Measurements from ENCODE around the gene FOXRED1.

FOXRED1 gene

DNA sequence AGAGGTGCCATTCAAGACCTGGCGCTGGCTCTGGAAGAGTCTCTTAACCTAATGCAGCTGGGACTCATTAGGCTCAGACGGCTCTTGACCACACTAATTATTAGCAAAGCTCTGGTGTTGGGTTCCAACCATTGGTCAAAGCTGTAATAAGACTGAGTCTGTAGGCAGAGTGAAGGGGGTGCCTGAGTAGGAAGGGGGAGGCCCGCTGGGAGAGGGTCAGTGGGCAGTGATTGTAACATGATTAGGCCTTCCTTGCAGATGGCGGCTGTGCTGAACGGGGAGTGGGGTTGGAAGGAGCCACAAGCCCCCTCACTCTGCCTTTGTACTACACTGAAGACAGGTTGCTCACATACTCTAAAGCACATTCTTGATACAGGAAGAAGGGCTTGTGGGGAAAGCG, 5.5 kb upstream of the FOXRED1 start:
- H3K79me2 ChIP-seq, result no peaks in the 10 kb centered on the region
- no peaks in the 10 kb centered on the region for H3K4me1 ChIP-seq
- no peaks in the 10 kb centered on the region for H3K9me3 ChIP-seq (ENCODE audit: control insufficient read depth, low read length)
- TF ChIP-seq, protein P1, sequence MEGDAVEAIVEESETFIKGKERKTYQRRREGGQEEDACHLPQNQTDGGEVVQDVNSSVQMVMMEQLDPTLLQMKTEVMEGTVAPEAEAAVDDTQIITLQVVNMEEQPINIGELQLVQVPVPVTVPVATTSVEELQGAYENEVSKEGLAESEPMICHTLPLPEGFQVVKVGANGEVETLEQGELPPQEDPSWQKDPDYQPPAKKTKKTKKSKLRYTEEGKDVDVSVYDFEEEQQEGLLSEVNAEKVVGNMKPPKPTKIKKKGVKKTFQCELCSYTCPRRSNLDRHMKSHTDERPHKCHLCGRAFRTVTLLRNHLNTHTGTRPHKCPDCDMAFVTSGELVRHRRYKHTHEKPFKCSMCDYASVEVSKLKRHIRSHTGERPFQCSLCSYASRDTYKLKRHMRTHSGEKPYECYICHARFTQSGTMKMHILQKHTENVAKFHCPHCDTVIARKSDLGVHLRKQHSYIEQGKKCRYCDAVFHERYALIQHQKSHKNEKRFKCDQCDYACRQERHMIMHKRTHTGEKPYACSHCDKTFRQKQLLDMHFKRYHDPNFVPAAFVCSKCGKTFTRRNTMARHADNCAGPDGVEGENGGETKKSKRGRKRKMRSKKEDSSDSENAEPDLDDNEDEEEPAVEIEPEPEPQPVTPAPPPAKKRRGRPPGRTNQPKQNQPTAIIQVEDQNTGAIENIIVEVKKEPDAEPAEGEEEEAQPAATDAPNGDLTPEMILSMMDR (IDR thresholded peaks at IDR 0.05), result no peak
- H3K4me2 ChIP-seq (ENCODE audit: low read length), result no peak overlapping the region
- no peak overlapping the region for H3K27ac ChIP-seq
- H3K4me3 ChIP-seq (ENCODE audit: low read depth, low read length), result no peak overlapping the region
- no peaks in the 10 kb centered on the region for H3K27me3 ChIP-seq (ENCODE audit: control insufficient read depth, insufficient read depth, low read length)
- no peak overlapping the region for H2AFZ ChIP-seq
- H3K9ac ChIP-seq, result no peak overlapping the region
- H3K36me3 ChIP-seq (ENCODE audit: control insufficient read depth, insufficient read depth, low read length), result no peaks in the 10 kb centered on the region

DNA sequence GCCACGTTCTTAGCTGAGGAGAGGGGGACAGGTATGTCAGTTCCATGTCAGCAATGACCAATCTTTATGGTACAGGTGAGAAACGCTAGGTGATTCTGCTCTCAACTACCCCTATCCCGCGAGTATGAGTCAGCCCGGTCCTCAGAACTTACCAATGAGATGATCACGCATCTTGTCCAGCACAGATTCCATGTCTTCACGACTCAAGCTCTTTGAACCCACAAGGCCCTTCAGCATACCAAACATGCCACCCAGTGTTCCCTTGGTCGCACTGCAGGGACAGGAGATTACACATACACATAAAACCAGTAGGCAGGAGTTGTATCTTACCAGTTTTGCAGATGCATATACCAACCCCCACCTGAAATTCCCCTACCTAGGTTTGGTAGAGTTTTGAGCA, 3.1 kb upstream of the FOXRED1 start:
- Histone ChIP-seq H3K4me3 (ENCODE audit: low read depth, low read length) (no peak overlapping the region), H3K4me2 (ENCODE audit: low read length) (no peak overlapping the region), H2AFZ (no peak overlapping the region), H3K79me2 (no peaks in the 10 kb centered on the region), H3K36me3 (ENCODE audit: control insufficient read depth, insufficient read depth, low read length) (no peaks in the 10 kb centered on the region), H3K9me3 (ENCODE audit: control insufficient read depth, low read length) (no peaks in the 10 kb centered on the region), H3K9ac (no peak overlapping the region), H3K4me1 (no peaks in the 10 kb centered on the region), H3K27me3 (ENCODE audit: control insufficient read depth, insufficient read depth, low read length) (no peaks in the 10 kb centered on the region), H3K27ac (no peak overlapping the region)
- TF ChIP-seq, protein P1 (IDR thresholded peaks at IDR 0.05), result no peak

DNA sequence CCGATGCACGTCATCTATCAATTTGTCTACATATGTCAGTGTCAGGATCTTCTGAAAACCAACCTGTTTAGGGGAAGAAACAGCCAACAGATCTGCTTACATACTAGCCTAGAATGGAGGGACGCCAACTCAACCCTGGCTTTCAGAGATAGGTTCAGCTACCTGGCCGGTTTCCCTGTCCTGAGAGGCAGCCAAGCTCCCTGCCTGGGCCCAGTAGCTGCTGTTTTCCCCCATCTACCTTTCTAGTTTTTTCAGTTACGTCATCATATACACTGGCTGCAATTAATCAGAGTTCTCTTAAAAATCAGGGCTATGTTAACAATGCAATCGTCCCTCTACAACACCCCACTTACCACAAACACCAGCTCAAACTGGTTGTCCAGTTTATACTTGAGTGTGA, 1.3 kb upstream of the FOXRED1 start:
- H3K9me3 ChIP-seq (ENCODE audit: control insufficient read depth, low read length), result no peaks in the 10 kb centered on the region
- no peak overlapping the region for H2AFZ ChIP-seq
- TF ChIP-seq, protein P1 (IDR thresholded peaks at IDR 0.05), result no peak
- no peaks in the 10 kb centered on the region for H3K36me3 ChIP-seq (ENCODE audit: control insufficient read depth, insufficient read depth, low read length)
- H3K4me2 ChIP-seq (ENCODE audit: low read length), result peak overlapping the region; percentile 78
- peak overlapping the region; percentile 81 for H3K4me3 ChIP-seq (ENCODE audit: low read depth, low read length)
- H3K79me2 ChIP-seq, result no peaks in the 10 kb centered on the region
- H3K4me1 ChIP-seq, result no peaks in the 10 kb centered on the region
- H3K27me3 ChIP-seq (ENCODE audit: control insufficient read depth, insufficient read depth, low read length), result no peaks in the 10 kb centered on the region
- no peak overlapping the region for H3K9ac ChIP-seq
- H3K27ac ChIP-seq, result no peak overlapping the region

DNA sequence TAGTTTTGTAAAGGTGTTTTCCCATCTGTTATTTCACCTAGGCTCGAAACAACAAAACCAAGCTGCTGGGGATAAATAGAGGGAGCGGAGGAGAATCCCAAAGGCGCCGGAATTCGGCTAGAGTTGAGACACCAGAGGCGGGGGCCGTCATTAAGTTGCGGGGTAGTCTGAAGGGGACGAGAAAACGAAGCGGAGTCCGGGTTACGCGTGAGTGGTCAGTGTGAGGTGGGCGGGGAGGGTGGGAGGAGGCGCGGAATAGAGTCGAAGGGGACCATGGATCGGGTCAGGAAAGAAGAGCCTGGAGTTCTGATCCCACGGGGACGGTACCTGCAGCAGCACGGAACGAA, 620 bp upstream of the FOXRED1 start:
- peak overlapping the region; percentile 78 for H3K4me2 ChIP-seq (ENCODE audit: low read length)
- no peaks in the 10 kb centered on the region for H3K4me1 ChIP-seq
- H3K36me3 ChIP-seq (ENCODE audit: control insufficient read depth, insufficient read depth, low read length), result no peaks in the 10 kb centered on the region
- peak overlapping the region; percentile 56 for H3K27ac ChIP-seq
- H3K79me2 ChIP-seq, result no peaks in the 10 kb centered on the region
- H2AFZ ChIP-seq, result peak overlapping the region; percentile 76
- no peaks in the 10 kb centered on the region for H3K9me3 ChIP-seq (ENCODE audit: control insufficient read depth, low read length)
- H3K27me3 ChIP-seq (ENCODE audit: control insufficient read depth, insufficient read depth, low read length), result no peaks in the 10 kb centered on the region
- peak overlapping the region; percentile 81 for H3K4me3 ChIP-seq (ENCODE audit: low read depth, low read length)
- H3K9ac ChIP-seq, result peak overlapping the region; percentile 61
- TF ChIP-seq, protein P1 (IDR thresholded peaks at IDR 0.05), result no peak

DNA sequence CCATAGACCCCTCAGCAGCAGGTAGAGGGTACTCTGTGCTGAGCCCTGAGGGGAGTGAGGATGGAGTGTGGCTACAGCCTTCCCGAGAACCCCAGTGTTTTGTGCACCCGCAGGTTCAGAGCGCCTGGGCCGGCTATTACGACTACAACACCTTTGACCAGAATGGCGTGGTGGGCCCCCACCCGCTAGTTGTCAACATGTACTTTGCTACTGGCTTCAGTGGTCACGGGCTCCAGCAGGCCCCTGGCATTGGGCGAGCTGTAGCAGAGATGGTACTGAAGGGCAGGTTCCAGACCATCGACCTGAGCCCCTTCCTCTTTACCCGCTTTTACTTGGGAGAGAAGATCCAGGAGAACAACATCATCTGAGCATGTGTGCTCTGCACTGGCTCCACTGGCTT, 8.4 kb downstream of the FOXRED1 start:
- Histone ChIP-seq H3K79me2 (no peaks in the 10 kb centered on the region), H3K36me3 (ENCODE audit: control insufficient read depth, insufficient read depth, low read length) (no peaks in the 10 kb centered on the region)

More for the DNA sequence above, 8.4 kb downstream of the FOXRED1 start:
- no peak overlapping the region for H3K4me2 ChIP-seq (ENCODE audit: low read length)
- H3K27me3 ChIP-seq (ENCODE audit: control insufficient read depth, insufficient read depth, low read length), result no peaks in the 10 kb centered on the region
- H3K9ac ChIP-seq, result no peak overlapping the region
- H3K27ac ChIP-seq, result no peak overlapping the region
- H3K4me3 ChIP-seq (ENCODE audit: low read depth, low read length), result no peak overlapping the region
- TF ChIP-seq, protein P1 (IDR thresholded peaks at IDR 0.05), result no peak
- H3K9me3 ChIP-seq (ENCODE audit: control insufficient read depth, low read length), result no peaks in the 10 kb centered on the region
- H3K4me1 ChIP-seq, result peaks cover 5% of the 10 kb centered on the region
- no peak overlapping the region for H2AFZ ChIP-seq
